Mucosa of descending colon (tissue), 3 donors: ENCODE data around the gene OPA1. TPM values are rescaled to one million over a fixed set of nuclear protein-coding genes. Genes with fewer than 3 reads are reported as not detected.

Experiments
- ATAC-seq: fragments of 200-7000 bp; cut with Tn5 transposase; one replicate; pipeline ENCODE4 v1.9.1; 2020; ENCODE audit warnings: mild to moderate bottlenecking, moderate library complexity
- DNase-seq, 3 donors: peaks; one replicate each; pipeline ENCODE4 v3.0.0-alpha.2; 2020
- H3K36me3 ChIP-seq: fragments of 200-600 bp; one replicate; pipeline ENCODE4 v1.8.0; 2021; ENCODE audit warnings: low read depth, mild to moderate bottlenecking
- H3K4me1 ChIP-seq: fragments of 200-600 bp; one replicate; pipeline ENCODE4 v1.8.0; 2021; ENCODE audit warnings: low read depth, mild to moderate bottlenecking
- H3K4me3 ChIP-seq: fragments of 200-600 bp; one replicate; pipeline ENCODE4 v1.8.0; 2021; ENCODE audit warnings: mild to moderate bottlenecking
- H3K9me3 ChIP-seq: fragments of 200-600 bp; one replicate; pipeline ENCODE4 v1.8.0; 2021; ENCODE audit warnings: mild to moderate bottlenecking
- CTCF ChIP-seq: fragments of 200-600 bp; IDR thresholded peaks from one replicate; pipeline ENCODE4 v1.8.0; 2022; ENCODE audit warnings: antibody characterized with exemption, mild to moderate bottlenecking
- intact Hi-C, 2 donors: fragments of 100-400 bp; cut with DNase I in 1 of 2; cut with micrococcal nuclease in 1 of 2; formaldehyde crosslinking; loops; one replicate each; pipeline versions ENCODE4 v1.11.0 to v1.11.1; 2022; cut with DNase I, micrococcal nuclease
- total RNA-seq, 3 donors: library from RNA; stranded (reverse); fragmentation: NEBNext Ultra II Directional in 2 of 3; extraction: Animal tissue kit (Norgen Biotek cat#: 25700) in 2 of 3; gene quantifications; one replicate each; pipeline versions ENCODE4 v1.2.1 to v1.2.4, GENCODE V29; 2021 to 2023
- donor health status: DM: no; HTN: no; CAD: no; lungs with moderate emphysema.
- donor health status: DM: no; HTN: no; CAD: no.
- donor health status: DM: no; HTN: yes; CAD: no.

OPA1 gene
- total RNA-seq, 3 donors from 2014 or later = 67.8 to 90.8 (median 82.1) TPM

- intact Hi-C loops = no loop called here
- Histone ChIP-seq H3K36me3 (no peaks in the 10 kb centered on the region), H3K9me3 (no peaks in the 10 kb centered on the region), H3K4me1 (no peaks in the 10 kb centered on the region), H3K4me3 (no peak overlapping the region)
- no peak for DNase-seq
- ATAC-seq = no peak
- TF ChIP-seq CTCF = no peak
Measured at GRCh38 chr3:193637831-193638230, 44.8 kb downstream of the OPA1 start.

- DNase-seq (no peak), ATAC-seq (no peak)
- H3K4me1 ChIP-seq = no peaks in the 10 kb centered on the region
- H3K4me3 ChIP-seq = no peak overlapping the region
- no peaks in the 10 kb centered on the region for H3K9me3 ChIP-seq
- intact Hi-C loops = no loop called here
- H3K36me3 ChIP-seq = no peaks in the 10 kb centered on the region
- TF ChIP-seq CTCF = no peak
Measured at GRCh38 chr3:193638833-193639232, 45.8 kb downstream of the OPA1 start.

GRCh38 chr3:193640165-193640715 lies 47.2 kb downstream of the OPA1 start:
- no peak for TF ChIP-seq CTCF
- DNase-seq (no peak), ATAC-seq (no peak)
- intact Hi-C loops = no loop called here
- H3K9me3 ChIP-seq = no peaks in the 10 kb centered on the region
- no peak overlapping the region for H3K4me3 ChIP-seq
- no peaks in the 10 kb centered on the region for H3K4me1 ChIP-seq
- peaks cover 7% of the 10 kb centered on the region for H3K36me3 ChIP-seq

- ATAC-seq (no peak), DNase-seq (no peak)
- no peak for TF ChIP-seq CTCF
- no peak overlapping the region for H3K4me3 ChIP-seq
- intact Hi-C loops = no loop called here
- H3K36me3 ChIP-seq = peaks cover 7% of the 10 kb centered on the region
- no peaks in the 10 kb centered on the region for H3K9me3 ChIP-seq
- no peaks in the 10 kb centered on the region for H3K4me1 ChIP-seq
Measured at GRCh38 chr3:193640728-193641439, 47.9 kb downstream of the OPA1 start.

- H3K4me3 ChIP-seq = no peak overlapping the region
- ATAC-seq (no peak), DNase-seq (no peak)
- no peaks in the 10 kb centered on the region for H3K9me3 ChIP-seq
- intact Hi-C loops = no loop called here
- peaks cover 7% of the 10 kb centered on the region for H3K36me3 ChIP-seq
- no peak for TF ChIP-seq CTCF
- no peaks in the 10 kb centered on the region for H3K4me1 ChIP-seq
Measured at GRCh38 chr3:193641440-193641775, 48.4 kb downstream of the OPA1 start.

- Histone ChIP-seq H3K36me3 (peaks cover 7% of the 10 kb centered on the region), H3K4me3 (no peak overlapping the region), H3K9me3 (no peaks in the 10 kb centered on the region), H3K4me1 (no peaks in the 10 kb centered on the region)
- no peak for ATAC-seq
- DNase-seq = no peak
- intact Hi-C loops = no loop called here
- no peak for TF ChIP-seq CTCF
Measured at GRCh38 chr3:193645806-193646205, 52.8 kb downstream of the OPA1 start.
